Fibroblast of lung (primary cell): ENCODE measurements around the gene POTEH.
"Not testable (repeated sequence)": the region's sequence is repeated elsewhere in the genome, so short reads cannot be mapped to it uniquely, and the experiment has no call there.

Experiments
- CTCF ChIP-seq, 2 donors: IDR thresholded peaks in 1 of 2; conservative IDR thresholded peaks in 1 of 2; 1 replicate in 1 of 2; 2 replicates in 1 of 2; pipeline ENCODE4 v1.5.1; 2011 to 2012; ENCODE audit warnings: low read length in 2 of 2, control low read depth in 1 of 2, inconsistent platforms in 1 of 2, low read depth in 1 of 2, mild to moderate bottlenecking in 1 of 2
- EZH2 ChIP-seq: IDR thresholded peaks from 2 replicates; pipeline ENCODE4 v1.5.1; 2012; ENCODE audit warnings: low read length, control low read depth, mild to moderate bottlenecking; ENCODE audit errors: missing control alignments

DNA sequence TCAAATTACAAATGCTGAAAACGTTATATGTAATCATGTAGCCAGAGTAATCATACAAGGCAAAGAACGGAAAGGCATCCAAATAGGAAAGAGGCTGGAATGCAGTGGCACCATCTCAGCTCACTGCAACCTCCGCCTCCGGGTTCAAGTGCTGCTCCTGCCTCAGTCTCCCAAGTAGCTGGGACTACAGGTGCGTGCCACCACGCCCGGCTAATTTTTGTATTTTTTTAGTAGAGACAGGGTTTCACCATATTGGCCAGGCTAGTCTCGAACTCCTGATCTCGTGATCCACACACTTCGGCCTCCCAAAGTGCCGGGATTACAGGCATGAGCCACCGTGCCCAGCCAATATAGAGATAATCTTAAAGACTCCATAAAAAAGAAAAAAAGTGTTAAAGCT is 20.4 kb upstream of the POTEH start:
- not testable (repeated sequence) for TF ChIP-seq EZH2; CTCF (conservative IDR thresholded peaks at IDR 0.05 in 1 of 2, IDR thresholded peaks at IDR 0.05 in 1 of 2; ENCODE audit: low read depth in 1 of 2, low read length in 2 of 2)
